DOHH2 (cell line): ENCODE results near the gene KCNMA1.

Experiments used
- H3F3A ChIP-seq: fragments of 200-600 bp; sonication (generic), shearing (Covaris generic); 2 replicates; pipeline ENCODE4 v1.6.0; 2016; ENCODE audit warnings: antibody characterized with exemption, mild to moderate bottlenecking; ENCODE audit not compliant: control insufficient read depth, insufficient read depth
- H3K27ac ChIP-seq: fragments of 200-600 bp; sonication (generic); 2 replicates; pipeline ENCODE4 v1.5.1; 2014; ENCODE audit warnings: low read depth, mild to moderate bottlenecking, low read length, moderate library complexity
- H3K27me3 ChIP-seq: fragments of 200-600 bp; sonication (generic); 2 replicates; pipeline ENCODE4 v1.6.1; 2014; ENCODE audit warnings: mild to moderate bottlenecking, low read length, mixed read lengths; ENCODE audit not compliant: control insufficient read depth
- H3K36me3 ChIP-seq: fragments of 200-600 bp; sonication (generic); 2 replicates; pipeline ENCODE4 v1.6.1; 2014; ENCODE audit warnings: mild to moderate bottlenecking, low read length, moderate library complexity, mixed read lengths; ENCODE audit not compliant: control insufficient read depth
- H3K4me1 ChIP-seq: fragments of 200-600 bp; sonication (generic); 2 replicates; pipeline ENCODE4 v1.6.1; 2014; ENCODE audit warnings: mild to moderate bottlenecking, low read length, mixed read lengths; ENCODE audit not compliant: control insufficient read depth
- H3K4me2 ChIP-seq: fragments of 200-600 bp; sonication (generic); 2 replicates; pipeline ENCODE4 v1.6.0; 2014; ENCODE audit warnings: mild to moderate bottlenecking, low read length, moderate library complexity
- H3K4me3 ChIP-seq: fragments of 200-600 bp; sonication (generic); 2 replicates; pipeline ENCODE4 v1.5.1; 2014; ENCODE audit warnings: mild to moderate bottlenecking, low read length, mixed read lengths
- H3K79me2 ChIP-seq: fragments of 200-600 bp; sonication (generic); 2 replicates; pipeline ENCODE4 v1.6.1; 2014; ENCODE audit warnings: mild to moderate bottlenecking, low read length, mixed read lengths; ENCODE audit not compliant: control insufficient read depth
- H3K9me2 ChIP-seq: fragments of 200-600 bp; sonication (generic); replicated peaks from 2 replicates; pipeline ENCODE4 v1.6.1; 2014; ENCODE audit warnings: mild to moderate bottlenecking, low read length, mixed read lengths; ENCODE audit not compliant: control insufficient read depth
- H3K9me3 ChIP-seq: fragments of 200-600 bp; sonication (generic); 2 replicates; pipeline ENCODE4 v1.6.1; 2014; ENCODE audit warnings: antibody characterized with exemption, low read length, mixed read lengths; ENCODE audit not compliant: control insufficient read depth, insufficient read depth
- H4K20me1 ChIP-seq: fragments of 200-600 bp; sonication (generic); 2 replicates; pipeline ENCODE4 v1.6.0; 2014; ENCODE audit warnings: low read depth, mild to moderate bottlenecking, antibody characterized with exemption, low read length, moderate library complexity; ENCODE audit not compliant: control insufficient read depth, insufficient read depth
- CTCF ChIP-seq: fragments of 200-600 bp; sonication (generic); IDR thresholded peaks from one replicate; pipeline ENCODE4 v1.5.1; 2014; ENCODE audit warnings: antibody characterized with exemption, mild to moderate bottlenecking, low read depth, low read length; ENCODE audit not compliant: poor library complexity, severe bottlenecking
- EZH2phosphoT487 ChIP-seq: fragments of 200-600 bp; sonication (generic); IDR thresholded peaks from 2 replicates; pipeline ENCODE4 v1.6.1; 2017; ENCODE audit warnings: borderline replicate concordance, mild to moderate bottlenecking, antibody characterized with exemption, low read length, moderate library complexity, mixed read lengths

The KCNMA1 gene

DNA sequence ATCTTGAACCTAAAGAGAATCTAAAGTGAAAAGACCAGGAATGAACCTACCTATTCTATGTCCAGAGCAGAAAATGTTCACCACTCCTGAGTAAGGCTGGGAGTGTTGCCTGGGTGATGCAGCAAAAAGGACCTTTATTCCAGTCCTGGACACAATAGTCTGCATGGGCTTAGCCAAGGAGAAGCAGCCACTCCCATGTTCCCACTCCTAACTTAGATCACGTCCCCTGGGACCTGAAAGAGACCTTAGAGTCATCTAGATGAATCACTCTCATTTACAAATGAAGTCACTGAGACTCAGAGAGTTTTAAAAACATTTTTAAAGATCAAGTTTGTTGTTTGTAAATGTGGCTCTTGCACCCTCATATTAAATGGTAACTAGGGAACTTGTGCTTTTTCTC, 763.4 kb downstream of the KCNMA1 start:
- Histone ChIP-seq H3K4me2 (no peak overlapping the region), H3K36me3 (no peaks in the 10 kb centered on the region), H3K27me3 (no peaks in the 10 kb centered on the region), H4K20me1 (no peaks in the 10 kb centered on the region), H3K27ac (no peak overlapping the region), H3F3A (no peaks in the 10 kb centered on the region), H3K4me1 (no peaks in the 10 kb centered on the region), H3K4me3 (no peak overlapping the region), H3K9me3 (no peaks in the 10 kb centered on the region), H3K9me2 (no peaks in the 10 kb centered on the region; the same call in 1 of the 2 replicates), H3K79me2 (no peaks in the 10 kb centered on the region)
- TF ChIP-seq CTCF, result no peak
- TF ChIP-seq EZH2phosphoT487, result no peak

DNA sequence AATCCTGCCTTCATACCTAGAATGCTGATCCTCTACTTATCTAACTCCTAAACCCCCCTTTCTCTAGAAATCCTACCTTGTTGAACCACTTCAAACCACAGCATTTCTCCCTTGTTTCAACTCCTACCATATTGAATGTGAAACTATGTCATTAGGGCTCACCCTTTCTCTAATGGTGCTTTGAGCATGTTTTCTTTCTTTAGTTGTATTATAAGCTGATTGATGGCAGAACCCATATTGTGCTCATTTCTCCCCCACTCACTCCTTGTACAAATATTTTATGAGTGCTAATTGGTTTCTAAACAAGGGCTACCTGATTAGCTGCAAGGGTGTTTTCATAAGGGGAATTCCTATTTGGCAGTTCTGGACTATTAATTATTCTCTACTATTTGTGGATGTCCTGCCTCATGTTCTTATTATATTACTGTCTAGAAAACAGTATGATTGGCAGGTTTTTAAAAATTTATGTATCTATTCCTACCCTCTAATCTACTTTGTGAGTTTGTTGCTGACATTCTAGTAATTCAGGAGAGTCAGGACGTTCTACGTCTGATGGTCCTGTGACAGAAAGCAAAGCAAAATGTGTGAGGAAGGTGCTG, 765.8 kb downstream of the KCNMA1 start:
- H3K36me3 ChIP-seq, result no peaks in the 10 kb centered on the region
- H3K4me2 ChIP-seq, result no peak overlapping the region
- H3K4me3 ChIP-seq, result no peak overlapping the region
- H3K79me2 ChIP-seq, result no peaks in the 10 kb centered on the region
- no peak for TF ChIP-seq EZH2phosphoT487
- no peak for TF ChIP-seq CTCF
- no peak overlapping the region for H3K27ac ChIP-seq
- no peaks in the 10 kb centered on the region; the same call in 1 of the 2 replicates for H3K9me2 ChIP-seq
- H3K4me1 ChIP-seq, result no peaks in the 10 kb centered on the region
- H4K20me1 ChIP-seq, result no peaks in the 10 kb centered on the region
- no peaks in the 10 kb centered on the region for H3K27me3 ChIP-seq
- no peaks in the 10 kb centered on the region for H3F3A ChIP-seq
- no peaks in the 10 kb centered on the region for H3K9me3 ChIP-seq

DNA sequence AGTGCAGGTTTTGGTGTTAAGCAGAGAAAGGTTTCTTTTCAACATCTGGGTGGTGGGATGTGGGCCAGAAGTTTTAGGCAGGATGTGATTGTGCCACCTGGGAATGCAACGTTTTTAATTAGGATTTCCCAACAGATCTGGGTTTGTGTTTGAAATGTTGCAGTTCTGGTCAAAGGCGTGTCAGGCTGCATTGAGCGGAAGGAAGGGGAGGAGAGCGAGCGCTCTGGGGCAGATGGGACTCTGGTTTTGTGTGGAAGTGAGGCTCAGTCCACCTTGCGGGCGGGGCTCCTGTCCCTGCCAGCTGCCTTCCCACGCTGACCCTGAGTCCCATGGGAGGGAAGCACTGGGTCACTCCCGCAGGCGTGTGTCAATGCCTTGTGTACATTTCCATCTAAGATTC, 767.7 kb downstream of the KCNMA1 start:
- Histone ChIP-seq H4K20me1 (no peaks in the 10 kb centered on the region), H3K27me3 (no peaks in the 10 kb centered on the region), H3K4me2 (no peak overlapping the region), H3K9me3 (no peaks in the 10 kb centered on the region), H3K4me3 (no peak overlapping the region), H3K9me2 (no peaks in the 10 kb centered on the region; the same call in 1 of the 2 replicates), H3K4me1 (no peaks in the 10 kb centered on the region), H3K79me2 (no peaks in the 10 kb centered on the region), H3K27ac (no peak overlapping the region), H3F3A (no peaks in the 10 kb centered on the region), H3K36me3 (no peaks in the 10 kb centered on the region)
- no peak for TF ChIP-seq EZH2phosphoT487
- no peak for TF ChIP-seq CTCF
